ENCODE data around the gene MAP4K4. TPM values are rescaled to one million over a fixed set of nuclear protein-coding genes. Genes with fewer than 3 reads are reported as not detected.
"Not testable (repeated sequence)": the region's sequence is repeated elsewhere in the genome, so short reads cannot be mapped to it uniquely, and the experiment has no call there.

MAP4K4 gene
- total RNA-seq, 1 donor from 2014 or later: 122 TPM

DNA sequence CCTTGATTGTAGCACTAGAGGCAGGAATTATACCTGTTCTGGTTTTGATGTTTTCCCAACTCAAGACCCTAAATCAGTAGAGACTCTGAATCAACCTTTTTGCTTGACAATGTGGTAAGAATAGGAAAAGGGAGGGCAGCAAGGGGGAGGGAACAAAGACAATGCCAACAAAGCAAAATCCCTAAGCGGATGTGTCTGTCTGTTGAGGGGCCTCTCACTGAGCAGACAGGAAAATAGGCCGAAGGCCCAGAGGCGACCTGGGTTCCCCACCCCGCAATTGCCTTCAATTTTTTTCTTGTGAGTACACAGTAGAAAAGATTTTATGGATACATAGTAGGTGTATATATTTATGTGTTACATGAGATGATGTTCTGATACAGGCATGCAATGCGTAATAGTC is 75.6 kb downstream of the MAP4K4 start:
- no peak for DNase-seq (ENCODE audit: low spot score)
- TF ChIP-seq, protein P1, sequence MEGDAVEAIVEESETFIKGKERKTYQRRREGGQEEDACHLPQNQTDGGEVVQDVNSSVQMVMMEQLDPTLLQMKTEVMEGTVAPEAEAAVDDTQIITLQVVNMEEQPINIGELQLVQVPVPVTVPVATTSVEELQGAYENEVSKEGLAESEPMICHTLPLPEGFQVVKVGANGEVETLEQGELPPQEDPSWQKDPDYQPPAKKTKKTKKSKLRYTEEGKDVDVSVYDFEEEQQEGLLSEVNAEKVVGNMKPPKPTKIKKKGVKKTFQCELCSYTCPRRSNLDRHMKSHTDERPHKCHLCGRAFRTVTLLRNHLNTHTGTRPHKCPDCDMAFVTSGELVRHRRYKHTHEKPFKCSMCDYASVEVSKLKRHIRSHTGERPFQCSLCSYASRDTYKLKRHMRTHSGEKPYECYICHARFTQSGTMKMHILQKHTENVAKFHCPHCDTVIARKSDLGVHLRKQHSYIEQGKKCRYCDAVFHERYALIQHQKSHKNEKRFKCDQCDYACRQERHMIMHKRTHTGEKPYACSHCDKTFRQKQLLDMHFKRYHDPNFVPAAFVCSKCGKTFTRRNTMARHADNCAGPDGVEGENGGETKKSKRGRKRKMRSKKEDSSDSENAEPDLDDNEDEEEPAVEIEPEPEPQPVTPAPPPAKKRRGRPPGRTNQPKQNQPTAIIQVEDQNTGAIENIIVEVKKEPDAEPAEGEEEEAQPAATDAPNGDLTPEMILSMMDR (IDR thresholded peaks at IDR 0.05): no peak
- Mint-ChIP-seq H3K27me3 (ENCODE audit: low read depth) (no peaks in the 10 kb centered on the region), H3K27ac (ENCODE audit: unreplicated experiment) (peak overlapping the region; percentile 2), H3K4me3 (ENCODE audit: unreplicated experiment) (no peak overlapping the region), H3K9me3 (ENCODE audit: low read depth) (peaks cover 4% of the 10 kb centered on the region), H3K4me1 (ENCODE audit: low read depth) (peaks cover 76% of the 10 kb centered on the region), H3K36me3 (ENCODE audit: low read depth) (no peaks in the 10 kb centered on the region)

- H3K9me3 Mint-ChIP-seq (ENCODE audit: low read depth); DNase-seq (ENCODE audit: low spot score); H3K27me3 Mint-ChIP-seq (ENCODE audit: low read depth); H3K4me3 Mint-ChIP-seq (ENCODE audit: unreplicated experiment); H3K36me3 Mint-ChIP-seq (ENCODE audit: low read depth): not testable (repeated sequence)
- peaks cover 71% of the 10 kb centered on the region for H3K4me1 Mint-ChIP-seq (ENCODE audit: low read depth)
- H3K27ac Mint-ChIP-seq (ENCODE audit: unreplicated experiment): peak overlapping the region; percentile 27
Measured at GRCh38 chr2:101773961-101774360, 76.5 kb downstream of the MAP4K4 start.

- DNase-seq (ENCODE audit: low spot score): no peak
- Mint-ChIP-seq H3K27me3 (ENCODE audit: low read depth) (no peaks in the 10 kb centered on the region), H3K27ac (ENCODE audit: unreplicated experiment) (no peak overlapping the region), H3K4me3 (ENCODE audit: unreplicated experiment) (no peak overlapping the region), H3K36me3 (ENCODE audit: low read depth) (no peaks in the 10 kb centered on the region), H3K4me1 (ENCODE audit: low read depth) (peaks cover 72% of the 10 kb centered on the region), H3K9me3 (ENCODE audit: low read depth) (peaks cover 4% of the 10 kb centered on the region)
- TF ChIP-seq, protein P1 (IDR thresholded peaks at IDR 0.05): no peak
Measured at GRCh38 chr2:101775092-101775491, 77.6 kb downstream of the MAP4K4 start.

- no peak overlapping the region for H3K4me3 Mint-ChIP-seq (ENCODE audit: unreplicated experiment)
- TF ChIP-seq, protein P1 (IDR thresholded peaks at IDR 0.05): no peak
- peaks cover 4% of the 10 kb centered on the region for H3K9me3 Mint-ChIP-seq (ENCODE audit: low read depth)
- H3K27ac Mint-ChIP-seq (ENCODE audit: unreplicated experiment): peak overlapping the region; percentile 14
- H3K4me1 Mint-ChIP-seq (ENCODE audit: low read depth): peaks cover 70% of the 10 kb centered on the region
- H3K36me3 Mint-ChIP-seq (ENCODE audit: low read depth): no peaks in the 10 kb centered on the region
- H3K27me3 Mint-ChIP-seq (ENCODE audit: low read depth): no peaks in the 10 kb centered on the region
- DNase-seq (ENCODE audit: low spot score): no peak
Measured at GRCh38 chr2:101775636-101776035, 78.1 kb downstream of the MAP4K4 start.

DNA sequence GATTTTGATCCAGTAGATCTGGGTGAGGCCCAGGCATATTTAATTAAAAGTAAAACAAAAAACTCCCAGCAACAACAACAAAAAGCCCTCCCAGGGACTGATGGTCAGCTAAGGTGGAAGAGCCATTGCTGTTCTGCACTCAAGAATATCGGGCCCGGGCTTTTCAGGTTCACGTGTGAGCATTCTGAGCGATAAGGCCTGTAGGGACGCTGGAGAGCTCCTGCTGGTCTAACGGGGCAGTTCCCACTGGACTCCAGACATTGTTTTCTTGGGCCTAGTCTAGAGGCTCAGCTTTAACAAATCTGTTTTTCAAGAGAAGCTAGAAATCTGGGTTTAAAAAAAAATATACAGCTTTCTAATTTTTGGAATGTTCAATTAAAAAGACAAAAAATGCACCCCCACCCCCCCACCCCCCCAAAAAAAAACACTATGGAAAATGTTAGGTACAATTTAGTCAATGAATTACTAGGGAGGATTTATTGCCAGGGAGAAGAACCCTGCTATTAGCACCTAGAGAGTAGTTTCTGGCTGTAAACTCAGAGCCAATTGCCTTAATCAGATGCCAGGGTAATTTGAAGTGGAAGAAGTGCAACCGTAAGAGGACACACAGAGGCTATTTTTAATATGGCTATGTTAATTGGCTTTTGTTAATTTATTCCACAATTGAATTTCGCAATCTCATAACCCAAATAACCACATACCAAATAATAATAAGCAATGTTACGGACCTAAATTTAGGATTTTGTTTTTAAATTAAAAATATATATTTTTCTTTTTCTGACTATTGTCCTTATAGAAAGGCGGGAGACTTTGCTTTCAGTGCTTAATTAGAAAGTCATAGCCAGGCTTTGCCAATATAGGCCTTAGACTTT is 78.9 kb downstream of the MAP4K4 start:
- H3K4me1 Mint-ChIP-seq (ENCODE audit: low read depth): peaks cover 67% of the 10 kb centered on the region
- H3K27ac Mint-ChIP-seq (ENCODE audit: unreplicated experiment): no peak overlapping the region
- no peaks in the 10 kb centered on the region for H3K36me3 Mint-ChIP-seq (ENCODE audit: low read depth)

More for the DNA sequence above, 78.9 kb downstream of the MAP4K4 start:
- TF ChIP-seq, protein P1 (IDR thresholded peaks at IDR 0.05): peak; percentile 34
- H3K4me3 Mint-ChIP-seq (ENCODE audit: unreplicated experiment): no peak overlapping the region
- H3K27me3 Mint-ChIP-seq (ENCODE audit: low read depth): no peaks in the 10 kb centered on the region
- no peak for DNase-seq (ENCODE audit: low spot score)
- H3K9me3 Mint-ChIP-seq (ENCODE audit: low read depth): peaks cover 4% of the 10 kb centered on the region

Data from chondrocyte (in vitro differentiated cells).